Sigmoid colon (tissue), 4 donors: ENCODE measurements around the gene FOXK2.

ENCODE experiments used
- EP300 ChIP-seq, 4 donors: sonication (generic); formaldehyde crosslinking; IDR thresholded peaks; one replicate each; pipeline ENCODE4 v1.6.1; 2017; ENCODE audit warnings: antibody characterized with exemption in 4 of 4
- POLR2A ChIP-seq, 2 donors: fragments of 450-650 bp; IDR thresholded peaks; one replicate each; pipeline ENCODE4 v1.6.1; 2016; ENCODE audit warnings: antibody characterized with exemption in 2 of 2, mild to moderate bottlenecking in 2 of 2, moderate library complexity in 2 of 2
- TF ChIP-seq, protein P1 (sequence below), 4 experiments: fragments of 450-650 bp in 3 of 4; fragments of 200-600 bp in 1 of 4; IDR thresholded peaks; one replicate each; pipeline ENCODE4 v1.5.1; 2016 to 2019; ENCODE audit warnings: antibody characterized with exemption in 4 of 4, mild to moderate bottlenecking in 3 of 4, moderate library complexity in 2 of 4

GRCh38 chr17:82563318-82563717 is 43.8 kb downstream of the FOXK2 start:
- TF ChIP-seq EP300 (IDR thresholded peaks at IDR 0.05) (no peak), POLR2A (IDR thresholded peaks at IDR 0.05) (no peak)
- TF ChIP-seq, protein P1, sequence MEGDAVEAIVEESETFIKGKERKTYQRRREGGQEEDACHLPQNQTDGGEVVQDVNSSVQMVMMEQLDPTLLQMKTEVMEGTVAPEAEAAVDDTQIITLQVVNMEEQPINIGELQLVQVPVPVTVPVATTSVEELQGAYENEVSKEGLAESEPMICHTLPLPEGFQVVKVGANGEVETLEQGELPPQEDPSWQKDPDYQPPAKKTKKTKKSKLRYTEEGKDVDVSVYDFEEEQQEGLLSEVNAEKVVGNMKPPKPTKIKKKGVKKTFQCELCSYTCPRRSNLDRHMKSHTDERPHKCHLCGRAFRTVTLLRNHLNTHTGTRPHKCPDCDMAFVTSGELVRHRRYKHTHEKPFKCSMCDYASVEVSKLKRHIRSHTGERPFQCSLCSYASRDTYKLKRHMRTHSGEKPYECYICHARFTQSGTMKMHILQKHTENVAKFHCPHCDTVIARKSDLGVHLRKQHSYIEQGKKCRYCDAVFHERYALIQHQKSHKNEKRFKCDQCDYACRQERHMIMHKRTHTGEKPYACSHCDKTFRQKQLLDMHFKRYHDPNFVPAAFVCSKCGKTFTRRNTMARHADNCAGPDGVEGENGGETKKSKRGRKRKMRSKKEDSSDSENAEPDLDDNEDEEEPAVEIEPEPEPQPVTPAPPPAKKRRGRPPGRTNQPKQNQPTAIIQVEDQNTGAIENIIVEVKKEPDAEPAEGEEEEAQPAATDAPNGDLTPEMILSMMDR (IDR thresholded peaks at IDR 0.05): no peak
